HG02981 (cell line): ENCODE results near the gene GPC6.
"Not testable (repeated sequence)": the region's sequence is repeated elsewhere in the genome, so short reads cannot be mapped to it uniquely, and the experiment has no call there.

Experiments
- ATAC-seq: cut with Tn5 transposase; IDR thresholded peaks from one replicate; pipeline ENCODE4 v1.9.1; 2021; ENCODE audit warnings: mild to moderate bottlenecking, moderate library complexity; ENCODE audit not compliant: unreplicated experiment

Gene GPC6

DNA sequence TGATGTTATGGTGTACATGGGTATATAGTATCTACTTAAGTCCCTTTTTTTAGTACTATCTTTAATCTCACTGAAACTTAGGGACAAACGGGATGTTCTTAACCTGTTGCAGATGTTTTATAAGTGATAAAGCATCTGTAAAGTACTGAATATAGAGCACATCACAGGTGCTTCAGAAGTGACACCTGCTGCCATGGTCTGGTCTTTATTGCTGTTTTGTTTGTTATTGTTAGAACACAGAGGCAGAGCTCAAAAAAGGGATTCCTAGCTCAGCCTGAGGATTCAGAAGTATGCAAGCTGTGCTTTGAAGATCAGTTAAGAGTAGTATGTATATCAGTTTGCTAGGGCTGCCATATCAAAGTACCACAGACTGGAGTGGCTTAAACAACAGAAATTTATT is 1033.4 kb downstream of the GPC6 start:
- no peak for ATAC-seq

DNA sequence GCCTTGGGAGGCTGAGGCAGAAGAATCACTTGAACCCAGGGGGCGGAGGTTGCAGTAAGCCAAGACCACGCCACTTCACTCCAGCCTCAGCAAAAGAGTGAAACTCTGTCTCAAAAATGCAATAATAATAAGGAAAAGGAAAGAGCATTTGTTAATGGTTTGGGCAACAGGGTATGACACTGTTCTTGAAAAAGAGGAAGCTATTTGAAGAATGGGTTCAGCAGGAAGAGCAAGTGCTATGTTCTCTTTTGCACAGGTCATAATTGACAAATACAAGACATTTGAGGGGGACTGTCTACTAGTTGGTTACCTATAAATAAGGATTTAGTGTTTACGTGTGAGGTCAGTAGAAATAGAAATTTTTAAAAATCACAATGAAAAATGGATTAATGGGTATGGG is 1034.6 kb downstream of the GPC6 start:
- ATAC-seq, result no peak

DNA sequence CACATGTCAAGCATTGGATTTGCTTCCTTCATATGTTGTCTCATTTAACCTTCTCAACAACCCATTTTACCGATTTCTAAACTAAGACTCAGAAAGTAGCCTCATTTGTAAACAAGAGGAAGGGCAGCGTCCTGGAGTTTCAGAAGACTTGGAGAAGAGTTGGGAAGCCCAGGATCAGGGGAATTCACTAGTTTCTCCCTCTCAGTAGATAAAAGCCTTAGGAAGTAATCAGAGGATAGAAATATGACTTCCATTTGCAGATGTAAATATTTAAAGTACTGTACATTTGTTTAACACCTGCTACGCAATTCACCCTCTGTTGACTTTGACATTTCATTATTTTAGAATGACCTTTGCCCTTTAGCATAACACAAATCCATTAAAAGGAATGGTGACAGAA is 1036.4 kb downstream of the GPC6 start:
- ATAC-seq, result no peak

DNA sequence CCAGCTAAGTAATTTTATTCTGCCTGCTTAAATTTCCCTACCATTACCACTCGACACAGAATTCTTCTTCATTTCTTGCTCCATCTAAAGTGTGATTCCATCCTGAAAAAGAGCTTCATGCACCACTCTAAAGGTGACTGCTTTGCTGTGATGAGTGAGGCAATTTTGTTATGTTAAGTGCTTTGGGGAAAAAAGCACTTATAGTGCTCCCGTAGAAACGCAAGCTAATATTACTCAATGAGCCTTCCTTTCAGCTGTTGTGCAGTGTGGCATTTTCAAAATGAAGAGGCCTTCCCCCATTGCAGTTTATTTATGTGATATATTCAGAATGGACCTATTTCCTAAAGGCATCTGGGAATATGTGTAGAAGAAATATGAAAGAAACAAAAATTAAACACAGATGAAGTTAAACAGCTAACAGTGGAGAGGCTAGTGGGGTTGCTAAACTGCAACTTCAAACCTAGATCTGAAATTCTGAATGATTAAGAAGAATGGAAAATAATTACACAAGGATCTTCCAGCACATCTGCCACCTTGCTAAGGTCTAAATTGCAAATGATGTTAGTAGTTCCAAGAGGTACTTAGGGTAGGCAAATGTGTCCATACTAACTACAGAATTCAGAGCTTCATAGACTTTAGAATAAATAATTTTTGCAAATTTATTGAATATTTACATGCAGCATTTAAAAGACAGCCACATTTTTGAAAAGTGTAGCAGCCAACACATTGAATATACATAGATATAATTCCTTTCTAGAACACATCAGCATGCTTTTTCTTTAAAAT is 1041.2 kb downstream of the GPC6 start:
- ATAC-seq, result no peak

DNA sequence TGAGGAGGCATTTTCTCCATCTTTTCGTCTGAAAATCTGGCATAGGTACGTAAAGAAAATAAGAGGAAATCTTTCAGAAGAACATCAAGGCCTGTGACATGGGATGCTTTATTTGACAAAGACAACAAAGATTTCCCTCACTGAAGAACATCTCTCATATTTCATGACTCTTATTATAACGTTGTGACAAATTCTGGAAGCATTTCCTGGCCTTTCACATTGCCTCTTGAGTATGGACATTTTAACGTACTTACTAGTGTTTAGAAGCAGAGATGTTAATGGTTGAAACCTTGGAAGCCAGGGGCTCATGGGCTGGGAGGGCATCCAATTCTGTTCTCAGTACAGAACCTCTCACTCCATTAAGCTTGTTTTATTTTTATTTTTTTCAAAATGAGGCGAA is 1042.1 kb downstream of the GPC6 start:
- ATAC-seq, result no peak

DNA sequence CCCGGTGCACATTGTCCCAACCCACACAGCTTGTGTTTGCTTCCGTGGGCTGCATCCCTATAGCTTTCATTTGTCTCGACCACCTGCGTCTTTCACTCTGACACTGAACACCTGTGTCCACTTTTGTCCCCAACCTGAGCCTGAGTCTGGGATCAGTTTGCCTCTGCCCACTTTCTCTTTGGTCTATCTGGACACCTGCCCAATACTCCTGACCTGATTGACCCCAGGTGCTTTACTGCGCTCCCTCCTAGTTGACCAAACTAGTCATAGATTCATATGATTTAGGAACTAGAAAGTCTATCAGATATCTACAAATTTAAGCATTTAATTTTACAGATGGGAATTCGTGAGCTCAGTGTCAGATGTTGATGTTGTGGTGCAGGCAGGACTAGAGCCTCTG is 1043.0 kb downstream of the GPC6 start:
- ATAC-seq, result no peak

DNA sequence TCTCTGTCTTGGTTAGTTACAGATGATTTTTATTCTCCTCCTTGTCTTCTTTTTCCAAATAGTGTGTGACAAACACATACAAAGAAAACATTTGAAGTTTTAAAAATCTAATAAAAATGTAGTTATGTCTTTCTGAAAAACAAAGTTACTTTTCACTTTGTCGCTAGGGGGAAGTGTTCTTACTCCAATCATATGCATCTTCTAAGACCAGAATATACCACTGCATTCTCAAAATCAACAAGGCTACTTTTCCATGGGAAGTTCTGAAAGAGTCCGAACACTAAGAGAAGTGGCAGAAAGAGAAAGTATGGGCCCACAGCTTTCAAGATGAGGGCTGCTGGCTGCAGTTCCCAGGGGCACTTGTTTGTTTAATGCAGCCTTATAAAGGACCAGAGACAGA is 1043.9 kb downstream of the GPC6 start:
- no peak for ATAC-seq

DNA sequence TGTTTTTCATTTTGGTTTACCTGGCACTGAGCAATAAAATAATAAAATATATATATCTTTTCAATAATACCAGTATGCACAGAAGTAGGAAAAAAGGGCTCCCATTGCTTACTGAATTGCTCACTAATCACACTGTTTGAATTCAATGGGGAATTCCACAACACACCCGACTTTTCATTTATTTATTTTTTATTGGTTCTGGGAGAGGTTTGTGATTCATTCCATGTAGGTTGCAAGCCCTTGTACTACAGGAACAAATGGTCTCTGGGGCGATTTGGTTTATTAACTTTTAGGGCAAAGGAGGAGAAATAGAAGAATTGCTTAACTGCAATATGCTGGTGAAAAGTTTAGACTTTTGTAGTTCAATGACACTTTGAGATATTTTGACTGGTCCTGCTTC is 1045.4 kb downstream of the GPC6 start:
- ATAC-seq, result no peak

DNA sequence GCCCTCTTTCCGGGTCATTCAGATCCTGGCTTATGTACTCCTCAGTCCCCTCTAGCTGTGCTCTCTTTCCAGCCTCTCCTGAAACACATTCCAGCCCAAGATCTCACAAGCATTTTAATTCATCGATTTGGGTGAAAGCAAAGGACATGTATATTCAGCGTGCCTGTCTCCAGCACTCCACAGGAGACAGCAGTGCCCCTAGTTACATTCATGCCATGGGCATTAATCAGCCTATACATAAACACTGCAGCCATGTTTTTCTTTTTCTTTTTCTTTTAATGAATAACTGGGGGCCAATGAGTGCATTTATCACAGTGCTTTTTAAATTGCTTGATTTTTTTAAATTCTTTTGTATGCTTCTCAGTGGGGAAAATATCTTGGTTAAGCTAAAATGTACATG is 1053.7 kb downstream of the GPC6 start:
- ATAC-seq, result no peak

DNA sequence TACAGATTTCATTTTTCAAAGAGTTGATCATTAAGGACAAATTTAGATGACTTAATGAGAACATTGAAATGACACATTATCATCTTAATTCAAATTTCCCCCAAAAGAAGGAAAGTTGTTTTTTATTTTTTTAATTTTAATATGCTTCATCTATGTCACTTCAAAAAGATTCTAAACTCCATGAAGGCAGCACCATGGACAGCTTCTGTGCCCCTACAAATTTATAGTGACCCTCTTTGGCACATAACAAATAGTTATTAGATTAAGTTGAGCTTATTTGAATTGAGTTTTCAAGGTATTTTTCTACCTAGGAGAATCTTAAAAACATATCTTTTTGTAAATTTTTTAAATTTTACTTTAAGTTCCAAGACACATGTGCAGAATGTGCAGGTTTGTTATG is 1054.2 kb downstream of the GPC6 start:
- ATAC-seq, result no peak

DNA sequence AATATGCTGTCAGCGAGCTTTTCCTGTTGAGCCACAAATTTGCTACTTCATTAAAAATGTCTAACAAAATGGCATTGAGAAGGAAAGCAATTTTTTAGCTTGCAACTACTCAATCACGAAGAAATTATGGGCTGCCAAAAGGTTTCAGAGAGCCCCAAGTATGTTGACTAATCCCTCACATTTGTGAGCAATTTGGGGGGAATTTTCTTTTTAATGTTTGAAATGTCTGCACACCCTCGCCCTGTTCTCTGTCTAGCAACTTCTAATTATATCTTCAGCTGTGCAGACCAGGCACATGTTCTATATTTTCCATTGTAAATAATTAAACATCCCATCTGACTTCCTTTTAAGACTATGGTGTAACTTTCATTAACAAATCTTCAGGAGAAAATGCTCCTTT is 1060.0 kb downstream of the GPC6 start:
- no peak for ATAC-seq

DNA sequence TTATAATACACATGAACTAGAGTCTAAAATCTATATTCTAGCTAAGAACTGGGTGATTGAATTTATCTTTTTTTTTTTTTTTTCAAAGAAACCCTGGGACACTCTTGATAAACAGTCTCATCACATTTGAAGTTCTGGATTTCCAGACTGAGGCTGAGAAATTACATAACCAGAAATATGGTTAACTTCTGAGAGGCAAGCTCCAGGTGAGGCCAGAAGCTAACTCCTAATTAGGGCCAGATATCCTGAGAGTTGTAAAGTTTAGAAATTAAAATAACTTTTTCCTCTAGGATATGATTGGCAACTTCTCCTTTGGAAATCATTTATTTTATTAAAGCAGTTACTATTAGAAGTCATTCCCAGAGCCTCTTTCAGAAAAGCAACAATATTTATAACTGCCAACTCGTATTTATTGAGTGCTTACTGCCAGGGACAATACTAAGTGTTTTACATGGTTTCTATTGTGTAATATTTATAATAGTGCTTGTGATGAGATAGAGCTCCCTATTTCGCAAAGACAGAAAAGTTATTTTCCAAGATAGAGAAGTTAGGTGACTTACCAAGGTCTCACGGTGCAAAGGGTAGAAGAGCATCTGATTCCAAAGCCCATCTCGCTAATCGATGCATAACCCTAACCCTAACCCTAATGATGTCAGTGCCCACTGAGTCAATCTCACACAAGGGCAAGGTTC is 1065.2 kb downstream of the GPC6 start:
- no peak for ATAC-seq

DNA sequence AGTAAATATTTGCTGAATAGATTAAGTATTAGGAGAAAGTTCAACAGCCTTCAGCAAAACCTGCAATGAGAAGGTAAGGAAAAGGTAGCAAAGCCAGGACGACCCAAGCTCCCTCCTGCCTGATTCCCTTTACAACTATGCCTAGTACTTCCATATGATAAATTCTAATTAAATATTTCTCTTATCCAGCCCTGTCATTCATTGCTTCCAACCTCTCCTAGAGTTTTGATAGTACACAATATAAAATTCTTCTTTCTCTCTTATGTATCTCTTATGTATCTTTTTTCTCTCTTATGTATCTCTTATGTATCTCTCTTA is 1065.7 kb downstream of the GPC6 start:
- no peak for ATAC-seq

DNA sequence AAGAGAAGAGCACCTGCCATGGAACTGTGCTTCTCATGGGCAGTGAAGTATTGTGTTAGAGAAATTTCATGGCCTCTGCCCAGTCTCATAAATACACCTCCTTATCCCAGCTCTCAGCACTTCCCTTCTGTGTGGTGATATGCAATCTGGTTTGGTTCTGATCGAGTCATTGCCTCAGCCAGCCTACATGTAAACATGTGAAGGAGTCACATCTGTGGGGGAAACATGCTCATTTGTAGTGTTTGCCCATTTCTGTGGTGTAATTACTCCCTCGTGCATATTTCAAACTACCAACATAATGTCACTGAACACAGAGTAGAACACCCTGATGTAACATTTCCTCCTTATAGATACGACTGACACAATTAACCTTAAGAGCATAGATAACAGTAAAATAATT is 1069.9 kb downstream of the GPC6 start:
- no peak for ATAC-seq

DNA sequence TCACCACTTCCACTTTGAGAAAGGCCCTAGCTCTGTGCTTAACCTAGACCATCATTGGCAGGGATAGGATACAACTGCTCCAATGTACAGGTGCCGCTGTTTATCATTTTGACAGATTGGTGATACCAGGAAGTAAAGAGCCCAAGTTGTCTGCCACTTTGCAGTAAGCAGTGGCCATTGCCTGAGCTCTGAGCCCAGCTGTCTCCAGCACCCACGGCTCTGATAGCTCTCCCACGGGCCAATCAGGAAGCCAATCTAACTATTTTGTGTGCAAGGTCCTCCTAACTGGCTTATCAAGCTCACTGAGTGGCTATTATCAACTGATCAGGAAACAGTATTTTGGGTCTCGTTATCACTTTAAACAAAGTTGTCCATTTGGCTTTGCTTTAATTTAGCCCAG is 1071.7 kb downstream of the GPC6 start:
- no peak for ATAC-seq

DNA sequence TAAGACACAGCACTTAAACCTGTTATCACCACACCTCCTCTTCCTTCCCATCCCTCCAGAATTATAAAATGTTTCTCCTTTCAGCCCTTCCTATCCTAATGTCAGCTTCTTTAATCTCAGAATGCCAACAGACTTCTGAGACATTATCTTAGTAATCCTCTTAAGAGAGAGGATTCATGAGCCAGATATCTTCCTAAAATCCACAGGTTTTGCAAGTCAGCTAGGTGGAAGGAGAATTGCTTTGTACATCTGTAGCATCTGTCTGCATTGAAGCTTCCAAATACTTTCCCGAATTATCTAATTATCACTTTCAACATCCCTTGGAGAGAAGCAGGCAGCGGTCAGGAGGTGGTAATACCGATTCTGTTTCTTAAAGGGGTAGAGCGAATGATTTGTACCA is 1073.8 kb downstream of the GPC6 start:
- no peak for ATAC-seq

DNA sequence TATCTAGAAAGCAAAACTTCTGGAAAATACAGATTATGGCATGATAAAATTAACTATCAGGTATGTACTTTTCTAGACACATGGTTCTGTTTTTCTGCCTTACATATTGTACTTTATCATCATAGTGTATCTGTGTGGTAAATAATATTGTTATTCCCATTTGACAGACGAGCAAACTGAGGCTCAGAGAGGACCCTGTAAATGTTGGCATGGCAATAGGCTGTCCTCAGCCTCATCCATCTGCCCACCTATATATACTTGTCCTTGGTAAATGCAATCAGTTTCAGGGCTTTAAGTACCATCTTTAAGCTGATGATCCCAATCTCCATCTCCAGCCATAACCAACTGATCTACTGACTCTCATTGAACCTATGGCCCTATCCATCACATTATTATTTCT is 1074.9 kb downstream of the GPC6 start:
- no peak for ATAC-seq

DNA sequence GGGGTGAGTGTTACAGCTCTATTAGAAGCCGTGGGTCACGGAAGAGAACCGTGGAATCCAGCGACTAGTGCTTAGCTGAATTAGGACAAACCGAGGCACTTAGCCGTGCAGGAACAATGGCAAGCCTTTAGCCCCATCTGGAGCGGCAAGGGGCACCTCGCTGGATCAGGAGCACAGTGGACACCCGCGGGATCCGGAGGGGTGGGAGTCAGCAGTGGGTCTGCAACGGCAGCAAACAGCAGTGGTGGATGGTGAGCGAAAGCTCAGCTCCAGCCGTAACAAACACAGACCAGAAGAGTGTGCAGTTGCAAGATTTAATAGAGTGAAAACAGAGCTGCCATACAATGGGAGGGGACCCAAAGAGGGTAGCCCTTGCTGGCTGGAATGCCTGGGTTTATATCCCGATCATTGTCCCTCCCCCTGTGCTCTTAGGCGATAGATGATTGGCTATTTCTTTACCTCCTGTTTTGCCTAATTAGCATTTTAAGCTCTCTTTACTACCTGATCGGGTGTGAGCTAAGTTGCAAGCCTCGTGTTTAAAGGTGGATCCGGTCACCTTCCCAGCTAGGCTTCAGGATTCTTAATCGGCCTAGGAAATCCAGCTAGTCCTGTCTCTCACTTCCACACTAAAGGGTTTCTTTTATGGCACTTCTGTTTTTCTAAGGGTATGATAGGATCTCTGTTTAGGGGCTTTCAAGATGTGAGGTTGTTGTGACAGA is 1076.4 kb downstream of the GPC6 start:
- ATAC-seq, result not testable (repeated sequence)

DNA sequence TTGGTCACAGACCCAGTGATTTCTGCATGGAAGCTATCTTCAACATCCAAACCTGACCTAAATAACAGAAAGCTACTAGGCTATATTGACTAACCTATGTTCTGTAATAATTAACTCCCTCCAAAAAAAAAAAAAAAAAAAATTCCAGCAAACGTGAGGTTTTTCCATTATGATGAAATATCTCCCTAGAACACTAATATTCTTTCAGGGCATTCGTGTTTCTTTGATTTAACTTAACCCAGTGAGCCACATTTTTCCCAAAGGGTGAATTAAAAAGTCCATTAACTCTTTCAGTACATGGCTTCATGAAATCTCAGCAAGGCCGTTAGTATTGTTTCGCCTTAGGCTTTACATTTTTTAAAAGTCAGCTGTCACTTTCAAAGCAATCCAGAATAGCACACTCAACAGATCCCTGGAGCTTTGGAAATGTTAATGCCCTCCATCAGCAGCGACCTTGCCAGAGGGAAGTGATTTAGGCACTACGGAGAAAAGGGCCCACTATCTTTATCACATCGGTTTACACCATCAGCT is 1077.1 kb downstream of the GPC6 start:
- ATAC-seq, result no peak

DNA sequence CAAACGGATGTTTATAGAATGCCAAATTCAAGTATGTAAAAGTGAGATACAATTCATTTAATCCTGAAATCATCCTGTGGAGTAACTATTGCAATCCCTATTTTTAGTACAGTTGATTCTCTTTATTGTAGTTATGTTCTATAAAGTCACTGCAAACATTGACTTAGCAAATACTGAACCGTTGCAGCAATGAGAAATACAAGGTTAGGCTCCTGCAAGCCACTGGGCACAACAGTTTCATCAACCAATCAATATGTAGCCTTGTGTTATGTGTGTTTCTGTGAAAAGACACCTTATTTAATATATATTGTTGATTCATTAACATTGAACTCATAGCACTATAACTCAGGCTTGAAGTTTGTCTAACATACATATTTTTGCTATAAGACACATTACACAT is 1078.4 kb downstream of the GPC6 start:
- no peak for ATAC-seq

DNA sequence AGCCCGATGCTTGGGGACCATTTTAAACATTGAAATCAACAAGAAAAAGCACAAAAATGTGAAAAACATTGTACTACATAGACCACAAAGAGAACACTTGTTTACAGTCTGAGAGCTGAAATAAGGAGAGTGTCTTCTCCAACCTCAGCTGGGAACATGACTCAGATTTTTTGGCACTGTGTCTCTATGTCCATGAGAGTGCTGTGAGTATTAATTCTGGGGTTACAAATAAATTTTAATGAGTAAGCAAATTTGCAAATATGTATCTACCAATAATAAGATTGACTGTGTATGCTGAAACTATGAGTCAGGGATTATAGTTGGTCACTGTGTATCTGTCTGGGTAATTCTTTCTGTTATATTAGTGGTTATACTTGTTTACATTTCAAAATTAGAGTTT is 1078.9 kb downstream of the GPC6 start:
- no peak for ATAC-seq

DNA sequence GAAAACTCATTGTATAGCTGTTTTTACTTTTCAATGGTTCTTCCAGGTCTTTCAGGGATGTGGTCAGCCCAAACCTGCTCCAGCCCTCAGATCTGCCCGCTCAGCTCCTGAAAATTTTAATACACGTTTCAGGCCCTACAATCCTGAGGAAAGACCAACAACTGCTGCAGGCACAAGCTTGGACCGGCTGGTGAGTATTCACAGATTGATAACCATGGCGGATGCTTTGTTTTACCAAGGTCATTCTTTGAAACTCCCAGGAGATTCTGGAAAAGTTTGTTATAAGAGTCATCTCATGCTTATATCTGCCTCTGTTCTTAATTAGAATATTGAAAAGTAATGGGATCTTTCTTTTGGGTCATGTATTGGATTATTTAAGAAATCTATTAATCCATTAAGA is 1079.3 kb downstream of the GPC6 start:
- no peak for ATAC-seq
